ENCODE data around the gene ITGA7. TPM values are rescaled to one million over a fixed set of nuclear protein-coding genes. Genes with fewer than 3 reads are reported as not detected.

ITGA7 gene
- total and polyA plus RNA-seq, 2 experiments from 2014 or later: 39.5 to 101 TPM

DNA sequence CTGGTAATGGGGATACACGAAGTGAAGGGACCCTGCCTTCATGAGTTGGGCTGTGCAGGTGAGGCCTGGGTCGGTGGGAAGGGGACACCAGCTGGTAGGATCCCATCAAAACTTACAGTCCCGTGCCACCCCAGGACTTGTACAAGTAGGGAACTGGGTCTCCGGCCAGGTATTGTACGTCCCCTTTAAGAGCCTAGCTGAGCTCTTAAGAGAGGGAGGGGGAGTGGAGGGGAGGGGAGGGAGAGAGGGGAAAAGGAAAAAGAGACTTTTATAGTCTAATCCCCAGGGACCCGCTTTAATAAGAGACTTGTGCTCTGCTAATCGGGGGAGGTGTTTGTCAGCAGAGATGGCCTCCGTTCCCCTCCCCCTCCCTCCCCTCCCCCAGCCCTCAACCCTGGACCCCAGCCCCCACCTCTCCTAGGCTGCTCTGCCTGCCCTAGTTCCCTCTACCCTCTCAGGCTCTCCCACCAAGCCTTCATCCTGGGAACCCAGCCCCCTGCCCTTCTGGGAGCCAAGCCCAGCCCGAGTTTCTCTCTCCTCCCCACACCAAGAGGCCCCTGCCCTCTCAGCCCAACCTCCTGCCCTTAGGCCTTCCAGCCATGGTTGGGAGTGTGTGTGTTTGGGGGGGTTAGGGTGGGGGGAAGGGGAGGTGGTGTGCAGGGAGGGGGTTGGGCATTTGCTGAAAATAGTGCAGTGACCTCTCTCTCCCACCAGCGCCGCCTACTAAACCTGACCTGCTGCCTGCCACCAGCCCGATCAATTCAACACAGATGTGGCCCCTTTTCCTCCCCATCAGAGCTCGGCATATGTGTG lies 37.9 kb upstream of the ITGA7 start:
- H3K27ac ChIP-seq: peak overlapping the region; percentile 92

DNA sequence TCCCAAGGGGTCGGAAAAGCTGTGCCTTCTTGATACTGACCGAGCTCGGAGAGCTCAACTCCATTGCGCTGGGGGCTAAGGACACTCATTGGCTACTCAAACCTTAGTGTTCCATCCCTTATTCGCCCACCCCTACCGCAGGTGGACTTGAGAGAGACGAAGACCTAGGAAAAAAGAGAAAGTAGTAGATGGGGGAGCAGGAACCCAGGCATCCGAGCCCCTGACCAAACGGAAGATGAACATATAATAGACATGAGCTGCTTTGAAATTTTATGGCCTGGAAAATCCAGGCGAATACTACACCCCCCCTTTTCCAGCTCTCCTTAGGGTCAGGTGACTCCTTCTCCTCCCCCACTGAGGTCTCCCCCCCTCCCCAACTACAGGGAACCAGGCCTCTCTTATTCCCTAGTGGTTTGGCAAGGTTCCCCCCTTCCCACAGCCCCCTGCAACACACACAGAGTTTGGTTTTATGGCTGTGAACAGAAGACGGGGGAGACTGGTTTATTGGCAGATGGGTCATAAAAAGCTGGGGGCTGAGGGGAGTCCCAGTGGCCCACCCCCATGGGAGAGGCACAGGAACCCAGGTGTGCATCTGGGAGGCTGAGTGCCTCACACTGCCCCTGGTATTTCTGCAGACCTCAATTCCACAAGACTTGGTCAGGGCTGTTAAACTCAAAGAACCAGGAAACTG lies 36.8 kb upstream of the ITGA7 start:
- Histone ChIP-seq H3K9me3 (ENCODE audit: low read depth) (no peaks in the 10 kb centered on the region), H3K27me3 (no peaks in the 10 kb centered on the region), H3K4me3 (peak overlapping the region; percentile 53), H3K4me1 (ENCODE audit: low read depth) (peaks cover 25% of the 10 kb centered on the region), H3K27ac (peak overlapping the region; percentile 92), H3K36me3 (peaks cover 8% of the 10 kb centered on the region)
- TF ChIP-seq, protein P1, sequence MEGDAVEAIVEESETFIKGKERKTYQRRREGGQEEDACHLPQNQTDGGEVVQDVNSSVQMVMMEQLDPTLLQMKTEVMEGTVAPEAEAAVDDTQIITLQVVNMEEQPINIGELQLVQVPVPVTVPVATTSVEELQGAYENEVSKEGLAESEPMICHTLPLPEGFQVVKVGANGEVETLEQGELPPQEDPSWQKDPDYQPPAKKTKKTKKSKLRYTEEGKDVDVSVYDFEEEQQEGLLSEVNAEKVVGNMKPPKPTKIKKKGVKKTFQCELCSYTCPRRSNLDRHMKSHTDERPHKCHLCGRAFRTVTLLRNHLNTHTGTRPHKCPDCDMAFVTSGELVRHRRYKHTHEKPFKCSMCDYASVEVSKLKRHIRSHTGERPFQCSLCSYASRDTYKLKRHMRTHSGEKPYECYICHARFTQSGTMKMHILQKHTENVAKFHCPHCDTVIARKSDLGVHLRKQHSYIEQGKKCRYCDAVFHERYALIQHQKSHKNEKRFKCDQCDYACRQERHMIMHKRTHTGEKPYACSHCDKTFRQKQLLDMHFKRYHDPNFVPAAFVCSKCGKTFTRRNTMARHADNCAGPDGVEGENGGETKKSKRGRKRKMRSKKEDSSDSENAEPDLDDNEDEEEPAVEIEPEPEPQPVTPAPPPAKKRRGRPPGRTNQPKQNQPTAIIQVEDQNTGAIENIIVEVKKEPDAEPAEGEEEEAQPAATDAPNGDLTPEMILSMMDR (IDR thresholded peaks at IDR 0.05; ENCODE audit: low read depth, low read length): no peak
- no peak for DNase-seq (ENCODE audit: low read depth in 1 of 2, low spot score in 1 of 2)

More for the DNA sequence above, 37.9 kb upstream of the ITGA7 start:
- Histone ChIP-seq H3K27me3 (no peaks in the 10 kb centered on the region), H3K4me3 (peak overlapping the region; percentile 53), H3K36me3 (peaks cover 13% of the 10 kb centered on the region), H3K4me1 (ENCODE audit: low read depth) (peaks cover 25% of the 10 kb centered on the region), H3K9me3 (ENCODE audit: low read depth) (no peaks in the 10 kb centered on the region)
- TF ChIP-seq, protein P1 (IDR thresholded peaks at IDR 0.05; ENCODE audit: low read depth, low read length): no peak
- DNase-seq (ENCODE audit: low read depth in 1 of 2, low spot score in 1 of 2): peak; percentile 77 to 94

DNA sequence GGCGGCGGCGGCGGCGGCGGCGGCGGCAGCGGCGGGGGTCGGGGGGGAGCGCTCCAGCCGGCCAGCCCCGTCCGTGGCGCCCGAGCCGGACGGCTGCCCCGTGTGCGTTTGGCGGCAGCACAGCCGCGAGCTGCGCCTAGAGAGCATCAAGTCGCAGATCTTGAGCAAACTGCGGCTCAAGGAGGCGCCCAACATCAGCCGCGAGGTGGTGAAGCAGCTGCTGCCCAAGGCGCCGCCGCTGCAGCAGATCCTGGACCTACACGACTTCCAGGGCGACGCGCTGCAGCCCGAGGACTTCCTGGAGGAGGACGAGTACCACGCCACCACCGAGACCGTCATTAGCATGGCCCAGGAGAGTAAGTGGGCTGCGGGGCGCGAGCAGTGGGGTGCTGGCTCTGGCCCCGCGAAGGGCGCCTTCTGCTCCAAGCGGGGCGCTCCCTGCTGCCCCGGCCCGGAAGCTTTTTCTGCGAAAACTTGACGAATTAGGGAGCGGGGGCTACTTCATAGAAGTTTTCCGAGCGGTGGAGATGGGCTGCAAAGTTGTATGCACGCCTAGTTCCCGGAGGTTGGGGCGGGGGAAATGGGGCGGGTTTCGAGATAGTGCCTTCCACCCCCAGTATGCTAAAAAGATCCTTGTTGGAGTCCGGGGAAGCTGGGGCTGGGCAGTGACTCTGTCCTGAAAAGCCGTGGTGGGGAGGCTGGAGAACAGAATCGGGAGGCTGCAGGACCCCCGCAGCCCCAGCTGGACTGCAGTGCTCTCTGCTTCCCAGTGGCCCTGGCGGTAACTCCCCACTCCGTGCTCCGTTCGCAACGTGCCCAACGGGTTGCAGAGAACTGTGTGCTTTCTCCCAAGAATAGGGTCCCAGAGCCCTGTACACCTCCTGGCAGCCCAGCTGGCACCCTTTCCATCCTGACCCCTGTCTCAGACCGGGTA lies 36.0 kb upstream of the ITGA7 start:
- TF ChIP-seq, protein P1 (IDR thresholded peaks at IDR 0.05; ENCODE audit: low read depth, low read length): peak; percentile 10
- peak; percentile 75 to 76 for DNase-seq (ENCODE audit: low read depth in 1 of 2, low spot score in 1 of 2)
- Histone ChIP-seq H3K36me3 (peaks cover under 1% of the 10 kb centered on the region), H3K9me3 (ENCODE audit: low read depth) (no peaks in the 10 kb centered on the region), H3K27ac (peak overlapping the region; percentile 92), H3K4me3 (peak overlapping the region; percentile 53), H3K27me3 (no peaks in the 10 kb centered on the region), H3K4me1 (ENCODE audit: low read depth) (peaks cover 25% of the 10 kb centered on the region)

DNA sequence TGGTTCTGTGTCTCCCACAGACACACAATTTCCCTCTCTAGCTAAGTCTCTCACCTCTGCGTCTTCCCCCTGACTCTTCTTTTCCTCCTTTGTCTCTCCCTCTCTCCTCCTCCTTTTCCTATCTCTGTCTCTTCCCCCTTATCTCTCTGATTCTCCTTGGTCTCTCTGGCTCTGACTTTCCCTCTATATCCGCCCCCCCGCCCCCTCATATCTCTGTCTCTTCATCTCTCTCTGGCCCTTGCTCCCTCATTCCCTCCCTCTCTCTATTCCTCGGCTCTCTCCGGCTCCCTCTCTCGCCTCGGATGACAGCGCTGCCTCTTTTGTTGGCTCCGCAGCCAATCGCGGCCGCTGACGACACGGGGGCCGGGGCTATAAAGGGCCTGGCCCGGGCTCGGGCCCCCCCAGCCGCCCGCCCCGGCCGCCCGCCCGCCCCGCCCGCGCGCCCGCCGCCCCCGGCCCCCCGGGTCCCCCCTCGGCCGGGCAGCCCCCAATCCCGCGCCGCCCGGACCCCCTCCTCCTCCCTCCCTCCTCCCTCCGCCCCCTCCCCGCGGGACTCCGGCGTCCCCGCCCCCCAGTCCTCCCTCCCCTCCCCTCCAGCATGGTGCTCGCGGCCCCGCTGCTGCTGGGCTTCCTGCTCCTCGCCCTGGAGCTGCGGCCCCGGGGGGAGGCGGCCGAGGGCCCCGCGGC lies 35.2 kb upstream of the ITGA7 start, which contains the start of gene GDF11:
Gene GDF11 (plus strand): TSS at position 404 of the 687 bp plus-strand sequence. CDS start 195 bp downstream, at position 599.
- TF ChIP-seq, protein P1 (IDR thresholded peaks at IDR 0.05; ENCODE audit: low read depth, low read length): no peak

More for the DNA sequence above, 35.2 kb upstream of the ITGA7 start, which contains the start of gene GDF11:
- Histone ChIP-seq H3K27ac (peak within 1 kb of the TSS; percentile 92), H3K4me3 (peak within 1 kb of the TSS; percentile 53), H3K36me3 (no peaks in the 10 kb centered on the region), H3K9me3 (ENCODE audit: low read depth) (no peaks in the 10 kb centered on the region), H3K4me1 (ENCODE audit: low read depth) (peaks cover 21% of the 10 kb centered on the region), H3K27me3 (no peaks in the 10 kb centered on the region)
- DNase-seq (ENCODE audit: low read depth in 1 of 2, low spot score in 1 of 2): peak; percentile 79 to 93
